Bone marrow (tissue), 2 donors: ENCODE measurements around the gene EPS8L1.
"Not testable (repeated sequence)": the region's sequence is repeated elsewhere in the genome, so short reads cannot be mapped to it uniquely, and the experiment has no call there.

Experiments
- DNase-seq, 2 donors: peaks; one replicate each; lab custom pipeline; 2025; lab: John Stamatoyannopoulos, UW

Gene EPS8L1

GRCh38 chr19:55050749-55051532 lies 24.7 kb upstream of the EPS8L1 start:
- no peak for DNase-seq

DNA sequence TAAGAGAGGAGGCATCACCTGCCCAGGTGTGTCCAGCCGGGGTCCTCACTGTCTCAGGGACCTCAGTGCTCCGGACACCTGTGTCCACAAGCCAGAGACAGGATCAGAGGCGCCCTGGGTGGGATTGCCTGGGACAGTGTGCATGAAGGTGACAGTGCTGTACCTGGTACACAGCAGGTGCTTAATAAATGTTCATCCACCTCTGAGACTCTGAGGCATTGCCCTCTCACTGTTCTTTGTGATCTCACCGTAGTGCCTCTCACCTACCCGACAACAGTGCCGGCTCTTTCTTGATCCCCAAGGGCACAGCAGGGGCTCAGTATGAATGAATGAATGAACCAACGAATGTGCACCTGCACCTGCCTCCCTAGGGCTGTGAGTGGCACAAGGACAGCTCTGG lies 21.9 kb upstream of the EPS8L1 start:
- no peak for DNase-seq

DNA sequence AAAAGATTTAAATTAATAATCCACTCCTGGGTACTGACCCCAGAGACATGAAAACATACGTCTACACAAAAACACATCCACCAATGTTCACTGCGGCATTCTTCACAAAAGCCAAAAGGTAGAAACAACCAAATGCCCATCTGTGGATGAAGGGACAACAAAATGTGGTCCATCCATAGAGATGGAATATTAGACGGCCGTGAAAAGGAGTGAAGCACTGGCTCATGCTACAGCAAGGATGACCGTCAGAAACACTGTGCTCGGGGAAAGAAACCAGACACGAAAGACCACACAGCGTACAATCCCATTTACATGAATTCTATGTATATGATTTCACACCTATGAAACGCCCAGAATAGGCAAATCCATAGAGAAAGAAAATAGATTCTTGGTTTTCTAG lies 18.8 kb upstream of the EPS8L1 start:
- DNase-seq = no peak

GRCh38 chr19:55058781-55059610 lies 16.7 kb upstream of the EPS8L1 start:
- no peak for DNase-seq

DNA sequence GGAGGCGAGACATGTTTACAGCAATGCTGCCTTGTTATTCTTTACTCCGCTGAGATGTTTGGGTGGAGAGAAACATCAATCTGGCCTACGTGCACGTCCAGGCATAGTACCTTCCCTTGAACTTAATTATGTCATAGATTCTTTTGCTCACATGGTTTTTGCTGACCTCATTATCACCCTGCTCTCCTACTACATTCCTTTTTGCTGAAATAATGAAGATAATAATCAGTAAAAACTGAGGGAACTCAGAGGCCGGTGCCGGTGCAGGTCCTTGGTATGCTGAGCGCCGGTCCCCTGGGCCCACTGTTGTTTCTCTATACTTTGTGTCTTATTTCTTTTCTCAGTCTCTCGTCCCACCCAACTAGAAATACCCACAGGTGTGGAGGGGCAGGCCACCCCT lies 15.4 kb upstream of the EPS8L1 start:
- not testable (repeated sequence) for DNase-seq

DNA sequence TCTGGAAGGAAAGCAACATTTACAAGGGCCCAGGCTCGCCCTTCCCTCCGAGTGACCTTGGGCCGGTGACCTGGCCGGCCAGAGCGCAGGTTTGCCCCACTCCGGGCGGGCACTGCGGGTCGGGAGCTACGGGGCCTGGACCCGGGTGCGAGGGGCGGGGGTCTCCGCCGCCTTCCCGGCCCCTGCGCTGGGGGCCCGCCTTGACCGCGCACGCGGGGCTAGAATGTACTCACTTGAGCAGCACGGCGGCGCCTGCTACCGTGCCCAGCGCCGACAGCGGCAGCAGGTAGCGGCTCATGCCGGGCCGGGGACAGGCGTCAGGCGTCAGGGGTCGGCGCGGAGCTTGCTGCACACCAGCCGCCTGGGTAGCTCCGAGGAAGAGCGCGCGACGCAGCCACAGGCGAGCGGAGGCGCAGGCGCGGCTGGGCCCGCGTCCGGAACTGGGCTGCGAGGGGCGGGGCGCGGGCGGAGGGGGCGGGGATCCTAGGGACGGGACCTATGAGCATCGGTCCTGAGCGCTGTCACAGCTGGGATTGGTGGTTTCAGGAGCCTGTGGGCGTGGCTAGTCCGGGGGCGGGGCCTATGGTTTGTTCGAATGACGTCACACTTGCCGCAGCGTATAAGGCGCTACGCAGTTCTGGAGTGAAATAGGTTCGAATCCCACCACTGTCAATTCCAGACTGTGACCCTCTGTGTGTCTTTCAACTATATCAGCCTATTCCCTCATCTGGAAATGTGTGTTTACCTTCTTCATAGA lies 12.8 kb upstream of the EPS8L1 start, which contains the start of gene RDH13:
Gene RDH13, minus strand, starts transcription at position 414 of the 757 bp plus-strand sequence. Its CDS starts 116 bp downstream, at position 298.
- peak; percentile 61 to 87 for DNase-seq

DNA sequence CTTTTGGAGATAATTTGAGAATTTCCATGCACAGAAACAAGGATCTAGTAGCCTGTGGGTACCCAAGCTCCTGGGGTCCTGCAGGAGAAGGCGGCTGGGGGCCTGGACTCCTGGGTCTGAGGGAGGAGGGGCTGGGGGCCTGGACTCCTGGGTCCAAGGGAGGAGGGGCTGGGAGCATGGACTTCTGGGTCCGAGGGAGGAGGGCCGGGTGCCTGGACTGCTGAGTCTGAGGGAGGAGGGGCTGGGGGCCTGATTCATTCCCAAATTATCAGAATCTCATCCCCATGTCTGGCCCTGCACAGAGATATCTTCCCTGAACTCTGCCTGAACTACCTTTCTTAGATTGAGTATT lies 12.2 kb upstream of the EPS8L1 start:
- no peak for DNase-seq

GRCh38 chr19:55065516-55065915 lies 10.2 kb upstream of the EPS8L1 start:
- DNase-seq = not testable (repeated sequence)

DNA sequence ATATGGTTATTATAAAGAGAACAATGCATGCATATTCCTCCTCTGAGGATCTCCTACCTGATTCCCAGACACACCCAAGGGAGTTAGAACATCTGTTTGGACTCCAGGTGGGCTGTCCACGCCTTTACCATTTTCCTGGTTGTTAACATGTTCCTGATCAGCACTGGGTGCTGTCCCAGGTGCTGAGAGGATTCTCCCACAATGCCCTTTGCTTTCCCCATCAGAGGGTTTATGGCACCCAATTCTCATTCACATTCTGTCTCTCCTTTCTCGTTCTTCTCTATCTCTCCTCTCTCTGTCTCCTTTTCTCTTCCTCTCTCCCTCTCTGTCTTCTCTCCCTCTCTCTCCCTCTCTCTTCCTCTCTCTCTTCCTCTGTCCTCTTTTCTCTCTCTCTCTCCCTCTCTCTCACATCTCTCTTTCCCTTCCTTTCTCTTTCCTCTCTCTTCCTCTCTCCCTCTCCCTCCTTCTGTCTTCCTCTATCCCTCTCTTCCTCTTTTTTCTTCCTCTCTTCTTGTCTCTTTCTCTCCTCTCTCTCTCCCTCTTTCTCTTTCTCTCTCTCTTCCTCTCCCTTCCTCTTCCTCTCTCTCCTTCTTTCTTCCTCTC lies 9.5 kb upstream of the EPS8L1 start:
- DNase-seq = no peak

DNA sequence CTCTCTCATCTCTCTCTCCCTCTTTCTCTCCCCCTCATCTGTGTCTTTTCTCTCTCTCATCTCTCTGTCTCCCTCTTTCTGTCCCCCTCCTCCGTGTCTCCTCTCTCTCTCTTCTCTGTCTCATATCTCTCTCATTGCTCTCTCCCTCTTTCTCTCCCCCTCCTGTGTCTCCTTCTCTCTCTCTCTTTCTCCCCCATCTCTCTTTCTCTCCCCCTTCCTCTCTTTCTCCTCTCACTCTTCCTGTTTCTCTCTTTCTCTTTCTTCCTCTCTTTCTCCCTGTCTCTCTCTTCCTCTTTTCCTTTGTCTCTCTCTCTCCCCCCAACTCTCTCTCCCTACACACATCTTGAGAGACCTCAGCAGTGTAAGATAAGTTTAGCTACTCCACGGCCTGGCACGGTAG lies 7.8 kb upstream of the EPS8L1 start:
- DNase-seq = no peak

DNA sequence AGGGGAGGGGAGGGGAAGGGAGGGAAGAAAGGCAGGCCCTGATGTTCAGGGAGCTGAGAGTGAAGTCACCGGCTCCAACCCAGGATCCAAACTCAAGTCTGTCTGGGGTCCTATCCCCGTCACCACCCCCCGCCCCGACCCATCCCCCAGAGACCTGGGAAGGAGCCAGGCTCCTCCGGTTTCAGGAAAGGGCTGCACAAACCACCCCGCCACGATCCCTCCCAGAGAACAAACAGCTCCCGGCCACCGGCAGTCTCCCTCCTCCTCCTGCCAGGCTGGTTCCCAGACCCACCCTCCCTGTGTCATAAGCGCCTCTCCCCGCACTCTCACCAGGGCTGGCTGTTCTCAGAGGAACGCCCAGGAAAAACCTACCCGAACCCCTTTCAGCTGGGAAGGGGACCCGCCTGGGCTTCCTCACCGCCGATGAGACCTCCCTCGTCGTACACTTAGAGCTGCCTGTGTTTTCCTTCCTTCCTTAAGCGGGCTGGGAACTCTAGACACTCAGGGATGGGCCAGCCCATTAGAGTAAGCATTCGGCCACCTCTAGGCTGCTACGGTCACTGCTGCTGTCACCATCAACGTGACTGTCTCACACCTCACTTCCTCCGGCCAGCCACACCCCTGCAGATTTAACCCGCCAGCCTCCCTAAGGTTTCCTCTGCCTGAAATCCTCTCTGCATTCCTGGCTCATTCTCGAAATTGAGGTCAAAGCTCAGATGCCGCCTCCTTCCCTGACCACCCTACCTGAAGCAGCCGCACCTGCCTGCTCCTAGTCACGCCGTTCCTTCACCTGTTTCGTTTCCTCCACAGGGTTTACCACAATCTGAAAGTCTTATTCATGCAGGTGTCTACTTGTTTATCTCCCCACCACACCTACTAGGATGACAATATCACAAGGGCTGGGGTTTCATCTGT lies 6.5 kb upstream of the EPS8L1 start:
- DNase-seq = no peak

DNA sequence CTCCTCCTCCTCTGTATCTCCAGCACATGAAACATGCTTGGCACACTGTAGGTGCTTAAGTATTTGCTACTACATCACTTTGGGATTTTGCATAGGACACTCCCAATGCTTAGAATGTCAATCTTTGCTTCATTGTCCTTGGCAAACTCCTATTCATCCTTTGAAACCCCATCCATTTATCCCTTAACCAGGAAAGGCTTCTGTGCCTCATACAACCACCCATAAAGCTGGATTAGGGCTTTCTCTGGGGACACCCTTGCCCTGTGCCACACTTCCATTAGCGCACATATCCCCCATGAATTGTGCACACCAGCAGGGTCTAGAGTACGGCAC lies 5.8 kb upstream of the EPS8L1 start:
- no peak for DNase-seq

DNA sequence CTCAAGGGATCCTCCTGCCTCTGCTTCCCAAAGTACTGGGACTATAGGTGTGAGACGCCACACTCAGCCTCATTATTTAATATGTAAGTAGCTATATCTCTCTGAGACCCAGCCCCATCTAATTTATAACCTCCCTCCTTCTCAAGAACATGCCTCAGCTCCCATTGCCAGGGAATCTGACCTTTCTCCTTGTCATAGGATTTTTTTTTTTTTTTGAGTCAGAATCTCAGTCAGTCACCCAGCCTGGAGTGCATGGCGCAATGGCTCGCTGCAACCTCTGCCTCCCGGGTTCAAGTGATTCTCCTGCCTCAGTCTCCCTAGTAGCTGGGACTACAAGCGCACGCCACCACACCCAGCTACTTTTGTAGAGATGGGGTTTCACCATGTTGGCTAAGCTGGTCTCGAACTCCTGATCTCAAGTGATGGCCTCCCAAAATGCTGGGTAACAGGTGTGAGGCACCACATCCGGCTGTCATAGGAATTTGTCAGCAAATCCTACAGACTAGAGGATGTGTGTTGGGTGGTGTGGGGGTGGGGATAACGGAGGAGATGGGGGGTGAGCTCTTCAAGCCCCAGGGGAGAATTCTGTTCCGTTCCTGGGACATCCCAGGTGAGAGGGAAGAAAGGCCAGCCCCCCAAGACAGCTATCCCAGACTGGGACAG lies 5.1 kb upstream of the EPS8L1 start:
- DNase-seq = no peak

GRCh38 chr19:55071129-55071502 lies 4.6 kb upstream of the EPS8L1 start:
- DNase-seq = no peak

GRCh38 chr19:55071913-55072312 lies 3.8 kb upstream of the EPS8L1 start:
- DNase-seq = no peak

DNA sequence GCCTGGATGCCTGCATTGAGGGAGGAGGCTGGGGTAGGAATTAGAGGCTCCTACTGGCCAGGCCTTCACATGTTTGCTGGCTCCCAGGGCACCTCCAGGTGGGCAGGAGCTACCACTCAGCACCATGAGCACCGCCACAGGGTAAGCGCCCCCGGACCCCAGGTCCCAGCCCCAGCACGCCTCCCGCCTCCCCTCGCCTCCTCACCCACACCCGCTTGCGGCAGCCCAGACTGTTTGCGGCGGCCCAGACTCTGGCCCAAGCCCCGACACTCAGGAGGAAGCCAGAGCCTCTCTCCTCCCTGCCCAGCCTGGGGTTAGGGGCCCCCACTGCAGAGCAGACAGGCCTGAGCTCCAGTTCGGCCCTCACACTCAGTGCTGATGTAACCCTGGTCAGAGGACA lies 652 bp downstream of the EPS8L1 start:
- DNase-seq = no peak

- no peak for DNase-seq
Observed at GRCh38 chr19:55077106-55077505, 1.4 kb downstream of the EPS8L1 start.

DNA sequence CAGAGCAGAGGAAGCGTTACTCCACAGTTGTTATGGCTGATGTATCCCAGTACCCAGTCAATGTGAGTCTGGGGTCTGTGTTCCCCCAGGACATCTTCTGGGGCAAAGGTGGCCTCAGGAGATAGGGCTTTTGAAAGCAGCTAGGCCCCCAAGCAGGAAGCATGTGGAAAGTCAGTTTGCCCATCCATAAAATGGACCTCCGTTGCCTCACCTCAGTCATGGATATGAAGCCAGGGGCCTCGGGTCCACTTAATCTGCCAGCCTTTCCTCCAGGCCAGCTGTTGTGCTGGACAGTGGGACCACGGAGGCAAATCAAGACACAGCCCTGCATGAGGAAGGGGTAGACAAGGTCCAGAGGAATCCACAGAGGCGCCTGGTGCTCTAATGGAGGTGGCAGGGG lies 3.3 kb downstream of the EPS8L1 start:
- DNase-seq = no peak

GRCh38 chr19:55079400-55080038 lies 3.9 kb downstream of the EPS8L1 start:
- DNase-seq = no peak
